Ishikawa (cell line): ENCODE measurements around the gene CCDC134.
A peak's percentile ranks its signal among the peaks of the same experiment; 100 is the strongest.

Experiments used
- CEBPB ChIP-seq: IDR thresholded peaks from 2 replicates; pipeline ENCODE4 v1.6.1; 2012
- CREB1 ChIP-seq: IDR thresholded peaks from 2 replicates; pipeline ENCODE4 v1.6.1; 2012; ENCODE audit warnings: low read depth
- EGR1 ChIP-seq: IDR thresholded peaks from 2 replicates; pipeline ENCODE4 v1.6.1; 2012
- EP300 ChIP-seq: IDR thresholded peaks from 2 replicates; pipeline ENCODE4 v1.6.1; 2012; ENCODE audit warnings: borderline replicate concordance
- FOXM1 ChIP-seq: IDR thresholded peaks from 2 replicates; pipeline ENCODE4 v1.6.1; 2012; ENCODE audit warnings: low read depth, borderline replicate concordance
- MAX ChIP-seq: IDR thresholded peaks from 2 replicates; pipeline ENCODE4 v1.6.1; 2012
- NFIC ChIP-seq: IDR thresholded peaks from 2 replicates; pipeline ENCODE4 v1.6.1; 2012
- RAD21 ChIP-seq: IDR thresholded peaks from 2 replicates; pipeline ENCODE4 v1.6.1; 2012; ENCODE audit warnings: low read depth
- REST ChIP-seq: IDR thresholded peaks from 2 replicates; pipeline ENCODE4 v1.6.1; 2012; ENCODE audit warnings: low read depth, mild to moderate bottlenecking
- TAF1 ChIP-seq: IDR thresholded peaks from 2 replicates; pipeline ENCODE4 v1.6.1; 2012; ENCODE audit warnings: low read depth, mild to moderate bottlenecking
- TCF12 ChIP-seq: IDR thresholded peaks from 2 replicates; pipeline ENCODE4 v1.6.1; 2012; ENCODE audit warnings: low read depth
- TEAD4 ChIP-seq: IDR thresholded peaks from 2 replicates; pipeline ENCODE4 v1.6.1; 2012
- USF1 ChIP-seq: IDR thresholded peaks from 2 replicates; pipeline ENCODE4 v1.6.1; 2012
- YY1 ChIP-seq: IDR thresholded peaks from 2 replicates; pipeline ENCODE4 v1.6.1; 2012; ENCODE audit warnings: low read depth
- ZBTB7A ChIP-seq: IDR thresholded peaks from 2 replicates; pipeline ENCODE4 v1.6.1; 2012; ENCODE audit warnings: low read depth

The CCDC134 gene

GRCh38 chr22:41757502-41757901 lies 43.0 kb upstream of the CCDC134 start:
- no peak for TF ChIP-seq CREB1
- TF ChIP-seq FOXM1: no peak
- TF ChIP-seq RAD21: no peak
- TF ChIP-seq YY1: no peak
- TF ChIP-seq REST: no peak
- no peak for TF ChIP-seq USF1
- no peak for TF ChIP-seq ZBTB7A
- TF ChIP-seq NFIC: no peak
- TF ChIP-seq TAF1: no peak

- TF ChIP-seq EP300 (no peak), EGR1 (no peak), TCF12 (no peak), REST (no peak), TAF1 (no peak), CREB1 (no peak), NFIC (no peak), CEBPB (no peak), ZBTB7A (no peak), MAX (no peak), FOXM1 (no peak), TEAD4 (no peak), RAD21 (no peak), YY1 (no peak)
Measured at GRCh38 chr22:41758231-41758630, 42.2 kb upstream of the CCDC134 start.

GRCh38 chr22:41762980-41763779 lies 37.3 kb upstream of the CCDC134 start:
- TF ChIP-seq FOXM1 (no peak), RAD21 (peak; percentile 25; the same call in 1 of the 2 replicates)

- TF ChIP-seq YY1 (no peak), TEAD4 (no peak)
Measured at GRCh38 chr22:41766476-41766875, 34.0 kb upstream of the CCDC134 start.

- TF ChIP-seq YY1: no peak
- TF ChIP-seq NFIC: no peak
- no peak for TF ChIP-seq REST
- no peak for TF ChIP-seq RAD21
- no peak for TF ChIP-seq ZBTB7A
- no peak for TF ChIP-seq TEAD4
- no peak for TF ChIP-seq TAF1
- no peak for TF ChIP-seq TCF12
- TF ChIP-seq CREB1: no peak
- no peak for TF ChIP-seq EP300
- TF ChIP-seq EGR1: no peak
Measured at GRCh38 chr22:41768430-41768829, 32.0 kb upstream of the CCDC134 start.
